Fibroblast of lung (primary cell): ENCODE results near the gene CFAP90. TPM values are rescaled to one million over a fixed set of nuclear protein-coding genes. Genes with fewer than 3 reads are reported as not detected.

Experiments used
- DNase-seq, 2 donors: peaks; one replicate each; pipeline versions ENCODE4 v3.0.0 to v3.0.0-alpha.2; 2010; ENCODE audit warnings: low read depth in 2 of 2
- H2AFZ ChIP-seq: 2 replicates; pipeline ENCODE4 v1.5.1; 2012; ENCODE audit warnings: low read length, control low read depth, inconsistent platforms
- H3K27ac ChIP-seq: 2 replicates; pipeline ENCODE4 v1.5.1; 2011; ENCODE audit warnings: low read length, control low read depth; ENCODE audit not compliant: insufficient read depth
- H3K27me3 ChIP-seq: 2 replicates; pipeline ENCODE4 v1.5.1; 2011; ENCODE audit warnings: mild to moderate bottlenecking, low read length; ENCODE audit not compliant: control insufficient read depth, insufficient read depth
- H3K36me3 ChIP-seq: 2 replicates; pipeline ENCODE4 v1.5.1; 2011; ENCODE audit warnings: low read length; ENCODE audit not compliant: control insufficient read depth, insufficient read depth
- H3K4me1 ChIP-seq: 2 replicates; pipeline ENCODE4 v1.5.1; 2011; ENCODE audit warnings: low read length; ENCODE audit not compliant: control insufficient read depth, insufficient read depth; ENCODE audit errors: extremely low read depth
- H3K4me2 ChIP-seq: 2 replicates; pipeline ENCODE4 v1.5.1; 2011; ENCODE audit warnings: low read length, control low read depth; ENCODE audit not compliant: insufficient read depth; ENCODE audit errors: extremely low read depth
- H3K4me3 ChIP-seq, 4 experiments: fragments of 200-600 bp in 1 of 4; sonication (generic) in 1 of 4; replicated peaks in 1 of 4; 2 replicates each; pipeline ENCODE4 v1.5.1; 2011 to 2016; ENCODE audit warnings: low read length in 4 of 4, low read depth in 3 of 4, mild to moderate bottlenecking in 3 of 4, control low read depth in 2 of 4, inconsistent platforms in 1 of 4, mixed read lengths in 1 of 4; ENCODE audit not compliant: insufficient read depth in 1 of 4; ENCODE audit errors: control extremely low read depth in 1 of 4
- H3K79me2 ChIP-seq: 2 replicates; pipeline ENCODE4 v1.5.1; 2012; ENCODE audit warnings: mild to moderate bottlenecking, low read length, inconsistent platforms; ENCODE audit not compliant: control insufficient read depth, insufficient read depth
- H3K9ac ChIP-seq: 2 replicates; pipeline ENCODE4 v1.5.1; 2011; ENCODE audit warnings: mild to moderate bottlenecking, low read length, control low read depth; ENCODE audit not compliant: insufficient read depth
- H3K9me3 ChIP-seq: 2 replicates; pipeline ENCODE4 v1.5.1; 2012; ENCODE audit warnings: low read depth, low read length; ENCODE audit not compliant: control insufficient read depth, insufficient read depth
- H4K20me1 ChIP-seq: 2 replicates; pipeline ENCODE4 v1.5.1; 2011; ENCODE audit warnings: low read length; ENCODE audit not compliant: control insufficient read depth, insufficient read depth; ENCODE audit errors: extremely low read depth
- EZH2 ChIP-seq: IDR thresholded peaks from 2 replicates; pipeline ENCODE4 v1.5.1; 2012; ENCODE audit warnings: low read length, control low read depth, mild to moderate bottlenecking; ENCODE audit errors: missing control alignments
- polyA plus RNA-seq, 2 donors: library from polyadenylated mRNA; depleted of rRNA in 1 of 2; stranded (reverse) in 1 of 2; unstranded in 1 of 2; fragments of >200 nt; gene quantifications; 2 replicates each; pipeline ENCODE4 v1.2.1, GENCODE V29; 2011 to 2012; ENCODE audit warnings: missing spikeins in 1 of 2
- total RNA-seq: library from RNA; depleted of rRNA; stranded (reverse); fragments of >200 nt; gene quantifications from 2 replicates; pipeline ENCODE4 v1.2.1, GENCODE V29; 2014
- TF ChIP-seq, protein P1 (sequence below), 2 donors: IDR thresholded peaks in 1 of 2; conservative IDR thresholded peaks in 1 of 2; 1 replicate in 1 of 2; 2 replicates in 1 of 2; pipeline ENCODE4 v1.5.1; 2011 to 2012; ENCODE audit warnings: low read length in 2 of 2, control low read depth in 1 of 2, inconsistent platforms in 1 of 2, low read depth in 1 of 2, mild to moderate bottlenecking in 1 of 2

The CFAP90 gene
- total and polyA plus RNA-seq, 2 donors (not counting 1 experiment from before 2014, with no cell fraction given), result not detected

DNA sequence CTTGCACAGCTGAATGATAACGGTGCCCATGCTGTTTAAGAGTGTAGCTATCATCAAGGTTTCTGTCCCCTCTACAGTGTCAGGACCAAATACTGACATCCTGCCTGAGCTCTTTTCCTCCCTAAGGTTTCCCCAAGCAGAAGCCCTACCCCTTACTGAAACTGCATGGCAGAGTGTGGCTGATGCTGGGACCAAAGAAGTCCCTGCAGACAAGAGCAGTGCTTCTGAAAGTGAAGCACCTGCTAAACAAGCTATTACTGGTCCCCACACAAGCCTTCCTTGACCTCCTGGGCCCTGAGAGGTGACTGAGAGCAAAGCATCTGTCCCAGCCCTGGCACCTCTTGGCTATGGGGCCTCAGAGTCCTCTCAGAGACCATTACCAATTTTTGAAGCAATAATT is 56.1 kb downstream of the CFAP90 start:
- H3K79me2 ChIP-seq, result no peaks in the 10 kb centered on the region
- no peak for DNase-seq
- no peaks in the 10 kb centered on the region for H3K27me3 ChIP-seq
- H4K20me1 ChIP-seq, result no peaks in the 10 kb centered on the region
- no peak for TF ChIP-seq EZH2
- H3K4me3 ChIP-seq, result no peak overlapping the region
- no peak overlapping the region for H3K9ac ChIP-seq
- H3K9me3 ChIP-seq, result no peaks in the 10 kb centered on the region
- H3K4me1 ChIP-seq, result no peaks in the 10 kb centered on the region
- H3K27ac ChIP-seq, result no peak overlapping the region
- no peak overlapping the region for H3K4me2 ChIP-seq
- no peak overlapping the region for H2AFZ ChIP-seq
- H3K36me3 ChIP-seq, result no peaks in the 10 kb centered on the region

DNA sequence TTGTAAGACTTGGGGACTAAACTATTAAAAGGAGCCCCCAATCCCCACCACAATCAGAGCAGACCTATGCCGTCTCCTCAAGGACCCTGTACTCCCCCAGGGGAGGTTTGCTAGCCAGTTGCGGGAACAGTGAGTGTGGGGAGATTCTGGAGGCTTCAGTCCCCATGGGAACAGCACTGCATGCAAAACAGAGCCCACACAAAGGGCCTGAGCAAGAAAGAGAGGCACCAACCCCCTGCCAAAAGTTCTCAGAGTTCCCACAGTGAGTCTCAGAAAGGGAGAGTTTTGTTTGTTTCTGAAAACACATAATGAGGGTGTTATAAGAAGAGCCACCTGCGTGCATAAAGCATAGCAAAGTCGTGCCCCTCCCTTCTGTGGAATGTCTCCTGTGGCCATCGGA is 56.6 kb downstream of the CFAP90 start:
- DNase-seq, result no peak
- H3K27me3 ChIP-seq, result no peaks in the 10 kb centered on the region
- no peaks in the 10 kb centered on the region for H4K20me1 ChIP-seq
- H3K4me2 ChIP-seq, result no peak overlapping the region
- H3K4me3 ChIP-seq, result no peak overlapping the region
- no peak overlapping the region for H3K9ac ChIP-seq
- no peaks in the 10 kb centered on the region for H3K9me3 ChIP-seq
- TF ChIP-seq EZH2, result no peak
- TF ChIP-seq, protein P1, sequence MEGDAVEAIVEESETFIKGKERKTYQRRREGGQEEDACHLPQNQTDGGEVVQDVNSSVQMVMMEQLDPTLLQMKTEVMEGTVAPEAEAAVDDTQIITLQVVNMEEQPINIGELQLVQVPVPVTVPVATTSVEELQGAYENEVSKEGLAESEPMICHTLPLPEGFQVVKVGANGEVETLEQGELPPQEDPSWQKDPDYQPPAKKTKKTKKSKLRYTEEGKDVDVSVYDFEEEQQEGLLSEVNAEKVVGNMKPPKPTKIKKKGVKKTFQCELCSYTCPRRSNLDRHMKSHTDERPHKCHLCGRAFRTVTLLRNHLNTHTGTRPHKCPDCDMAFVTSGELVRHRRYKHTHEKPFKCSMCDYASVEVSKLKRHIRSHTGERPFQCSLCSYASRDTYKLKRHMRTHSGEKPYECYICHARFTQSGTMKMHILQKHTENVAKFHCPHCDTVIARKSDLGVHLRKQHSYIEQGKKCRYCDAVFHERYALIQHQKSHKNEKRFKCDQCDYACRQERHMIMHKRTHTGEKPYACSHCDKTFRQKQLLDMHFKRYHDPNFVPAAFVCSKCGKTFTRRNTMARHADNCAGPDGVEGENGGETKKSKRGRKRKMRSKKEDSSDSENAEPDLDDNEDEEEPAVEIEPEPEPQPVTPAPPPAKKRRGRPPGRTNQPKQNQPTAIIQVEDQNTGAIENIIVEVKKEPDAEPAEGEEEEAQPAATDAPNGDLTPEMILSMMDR (conservative IDR thresholded peaks at IDR 0.05 in 1 of 2, IDR thresholded peaks at IDR 0.05 in 1 of 2; ENCODE audit: low read depth in 1 of 2, low read length in 2 of 2), result no peak
- H3K27ac ChIP-seq, result no peak overlapping the region
- no peaks in the 10 kb centered on the region for H3K36me3 ChIP-seq
- H2AFZ ChIP-seq, result no peak overlapping the region
- no peaks in the 10 kb centered on the region for H3K4me1 ChIP-seq
- no peaks in the 10 kb centered on the region for H3K79me2 ChIP-seq

DNA sequence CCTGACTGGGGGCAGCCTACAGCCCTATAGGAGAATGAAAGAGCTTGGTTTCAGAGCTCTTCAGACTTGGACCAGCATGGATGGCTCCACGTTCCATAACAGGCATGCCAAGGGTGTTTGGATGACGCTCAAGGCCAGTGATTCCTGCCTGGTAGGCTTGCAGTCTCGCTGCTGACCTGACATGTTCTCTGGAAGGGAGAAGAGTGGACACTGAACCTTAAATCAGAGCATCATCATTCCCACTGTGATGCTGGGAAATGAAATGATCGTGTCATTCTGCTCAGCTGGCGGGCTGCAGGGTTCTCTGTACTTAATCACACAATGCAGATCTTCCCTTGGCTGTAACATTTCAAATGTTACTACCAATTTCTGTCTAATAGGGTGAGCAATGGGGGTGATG is 57.0 kb downstream of the CFAP90 start:
- no peak for DNase-seq
- no peaks in the 10 kb centered on the region for H3K79me2 ChIP-seq
- H3K4me3 ChIP-seq, result no peak overlapping the region
- no peak overlapping the region for H3K27ac ChIP-seq
- H2AFZ ChIP-seq, result no peak overlapping the region
- no peaks in the 10 kb centered on the region for H3K9me3 ChIP-seq
- H3K4me1 ChIP-seq, result no peaks in the 10 kb centered on the region
- H3K9ac ChIP-seq, result no peak overlapping the region
- no peak overlapping the region for H3K4me2 ChIP-seq
- H4K20me1 ChIP-seq, result no peaks in the 10 kb centered on the region
- H3K36me3 ChIP-seq, result no peaks in the 10 kb centered on the region
- no peaks in the 10 kb centered on the region for H3K27me3 ChIP-seq
- TF ChIP-seq EZH2, result no peak
- TF ChIP-seq, protein P1 (conservative IDR thresholded peaks at IDR 0.05 in 1 of 2, IDR thresholded peaks at IDR 0.05 in 1 of 2; ENCODE audit: low read depth in 1 of 2, low read length in 2 of 2), result no peak
